Activated T-helper 1 cell treated with Interleukin-2 at 50 U/mL for 16 hours (primary cell): Measurements from ENCODE around the gene CLDN14.
"Not testable (repeated sequence)": the region's sequence is repeated elsewhere in the genome, so short reads cannot be mapped to it uniquely, and the experiment has no call there.

Experiments used
- DNase-seq: peaks from one replicate; pipeline ENCODE4 v3.0.0-alpha.2; 2020; ENCODE audit warnings: low read depth

The CLDN14 gene

GRCh38 chr21:36501589-36501892 is 21.6 kb upstream of the CLDN14 start:
- no peak for DNase-seq

DNA sequence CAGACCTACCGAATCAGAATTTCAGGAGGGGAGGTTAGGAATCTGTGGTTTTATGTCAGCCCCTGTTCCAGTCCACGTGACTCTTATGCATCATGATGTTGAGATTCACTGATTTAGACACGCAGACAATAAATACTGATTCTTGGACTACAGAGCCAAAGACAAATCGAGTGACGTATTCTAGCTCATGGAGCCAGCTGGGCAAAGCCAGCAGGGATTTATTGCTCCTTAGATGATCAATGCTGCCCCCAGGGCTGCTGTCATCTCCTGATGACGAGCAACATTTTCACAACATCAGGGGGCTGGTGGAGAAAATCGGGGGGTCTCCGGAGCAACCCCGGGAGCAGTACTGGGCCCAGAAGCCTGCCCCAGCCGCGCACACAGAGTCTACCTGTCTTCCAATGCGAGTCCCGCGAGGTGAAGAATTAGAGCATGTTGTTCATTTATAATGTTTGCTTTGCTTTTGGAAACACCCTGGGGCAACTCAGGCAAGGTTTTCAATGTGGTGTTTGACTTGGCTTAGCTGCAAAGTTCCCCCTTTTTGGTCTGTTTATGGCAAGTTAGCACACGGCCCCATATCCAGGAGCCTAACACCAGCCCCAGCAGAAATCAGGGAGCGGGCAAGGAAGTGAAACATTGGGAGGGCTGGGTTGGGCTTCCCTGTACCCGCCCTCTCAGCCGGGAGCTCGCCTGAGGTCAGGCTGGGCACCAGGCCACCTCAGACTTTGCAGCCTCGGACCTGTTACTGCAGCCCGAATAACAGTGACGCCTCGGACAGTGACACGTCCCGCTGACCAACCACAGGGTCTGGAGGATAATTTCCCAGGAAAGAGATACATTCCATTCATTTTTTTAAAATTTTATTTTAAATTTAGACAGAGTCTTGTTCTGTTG is 19.9 kb upstream of the CLDN14 start:
- DNase-seq = no peak

GRCh38 chr21:36494557-36494956 is 14.6 kb upstream of the CLDN14 start:
- no peak for DNase-seq

DNA sequence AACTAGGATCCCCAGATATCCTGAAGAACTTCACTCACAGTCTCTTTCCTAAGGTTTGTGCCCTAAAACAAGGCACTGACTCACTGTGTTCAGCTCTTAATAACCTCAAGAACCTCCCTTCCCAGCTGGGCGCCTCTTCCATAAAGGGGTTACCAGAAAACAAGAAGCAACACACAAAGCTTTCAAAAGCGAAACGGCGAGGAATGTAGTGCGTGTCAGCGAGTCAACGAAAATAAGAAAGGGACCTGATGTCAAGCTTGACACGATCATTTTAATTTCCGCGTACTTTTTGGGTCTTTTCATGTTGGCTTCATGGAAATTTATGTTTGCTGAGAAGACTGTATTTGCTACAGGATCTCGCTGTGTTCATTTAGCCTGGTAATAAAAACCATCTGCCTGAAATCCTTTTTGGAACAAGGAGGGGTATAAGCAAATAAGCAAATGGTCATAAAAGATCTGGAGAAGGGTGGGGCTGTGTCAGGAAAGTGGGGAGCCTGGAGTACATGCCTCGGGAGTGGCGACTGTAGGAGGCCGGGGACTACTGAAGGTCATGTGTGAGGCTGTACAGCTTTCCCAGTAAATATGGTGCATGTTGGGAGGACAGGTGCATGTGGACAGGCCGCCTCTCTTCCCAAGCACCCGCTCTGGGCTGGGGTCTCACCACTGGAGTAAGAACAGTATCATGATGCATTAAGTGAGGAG is 11.4 kb upstream of the CLDN14 start:
- DNase-seq = no peak

GRCh38 chr21:36489776-36490165 is 9.8 kb upstream of the CLDN14 start:
- DNase-seq = no peak

- no peak for DNase-seq
Measured at GRCh38 chr21:36489103-36489775, 9.3 kb upstream of the CLDN14 start.

GRCh38 chr21:36487641-36488307 is 7.9 kb upstream of the CLDN14 start:
- no peak for DNase-seq

- DNase-seq = no peak
Measured at GRCh38 chr21:36486246-36486645, 6.3 kb upstream of the CLDN14 start.

GRCh38 chr21:36485476-36485875 is 5.6 kb upstream of the CLDN14 start:
- DNase-seq = no peak

DNA sequence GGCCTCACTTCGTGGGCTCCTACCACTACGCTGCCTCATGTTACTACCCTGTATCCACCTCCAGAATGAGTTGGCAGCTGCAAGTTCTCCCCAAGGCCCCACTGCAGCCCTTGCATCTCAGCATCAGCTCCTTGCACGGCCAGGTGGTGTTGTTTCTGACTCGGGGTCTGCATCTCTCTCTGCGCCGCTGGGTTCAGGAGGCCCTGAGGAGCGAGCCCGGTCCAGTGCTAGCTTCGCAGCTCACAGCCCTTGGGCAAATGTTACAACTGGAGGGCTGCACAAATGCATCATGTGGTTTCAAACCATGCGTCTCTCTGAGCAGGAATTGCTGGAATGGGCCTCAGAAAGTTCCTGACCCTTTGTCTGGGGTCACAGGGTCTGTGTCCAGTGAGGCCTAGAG is 3.2 kb upstream of the CLDN14 start:
- no peak for DNase-seq

GRCh38 chr21:36482673-36483072 is 2.8 kb upstream of the CLDN14 start:
- DNase-seq = no peak

GRCh38 chr21:36482181-36482580 is 2.3 kb upstream of the CLDN14 start:
- DNase-seq = no peak

DNA sequence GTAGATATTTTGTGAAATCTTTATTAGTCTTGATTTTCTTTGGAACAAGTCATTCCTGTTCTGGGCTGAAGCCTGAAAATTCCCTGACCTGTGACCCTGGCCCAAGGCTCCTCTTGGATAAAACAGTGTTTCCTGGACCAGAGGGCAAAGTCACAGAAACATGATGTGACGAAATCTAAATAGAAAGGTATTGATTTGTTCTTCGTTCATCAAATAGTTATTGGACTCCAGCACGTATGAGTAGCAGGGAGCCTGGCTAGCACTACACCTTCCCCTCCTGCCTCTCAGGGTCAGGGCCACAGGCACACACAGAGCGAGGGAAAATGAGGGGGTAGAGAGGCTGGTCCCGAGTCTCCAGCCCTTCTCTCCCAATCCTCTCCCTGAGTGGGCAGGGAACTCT is 1.7 kb upstream of the CLDN14 start:
- DNase-seq = no peak

- no peak for DNase-seq
Measured at GRCh38 chr21:36480618-36481017, 696 bp upstream of the CLDN14 start.

GRCh38 chr21:36478941-36479340 is 981 bp downstream of the CLDN14 start:
- no peak for DNase-seq

GRCh38 chr21:36478207-36478701 is 1.7 kb downstream of the CLDN14 start:
- DNase-seq = no peak

GRCh38 chr21:36477559-36477958 is 2.4 kb downstream of the CLDN14 start:
- no peak for DNase-seq

DNA sequence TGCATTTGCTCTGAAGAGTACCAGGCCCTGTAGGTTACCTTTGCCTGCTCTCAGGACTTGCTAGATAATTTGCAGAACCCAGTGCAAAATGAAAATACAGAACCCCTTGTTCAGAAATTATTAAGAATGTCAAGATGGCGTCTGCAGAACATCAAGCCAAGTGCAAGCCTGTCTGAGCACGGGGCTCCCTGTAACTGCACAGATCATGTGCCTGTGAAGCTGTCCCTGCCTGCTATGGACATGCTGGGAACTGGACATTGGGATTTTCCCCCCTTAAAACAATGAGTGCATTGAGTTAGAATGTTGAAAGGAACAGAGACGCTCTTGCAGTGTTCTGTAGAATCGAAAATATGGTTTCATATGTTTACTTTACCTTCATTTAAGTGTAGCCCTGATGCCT is 2.9 kb downstream of the CLDN14 start:
- no peak for DNase-seq

GRCh38 chr21:36476541-36476940 is 3.4 kb downstream of the CLDN14 start:
- not testable (repeated sequence) for DNase-seq

- no peak for DNase-seq
Measured at GRCh38 chr21:36474591-36474990, 5.3 kb downstream of the CLDN14 start.

GRCh38 chr21:36473203-36473602 is 6.7 kb downstream of the CLDN14 start:
- no peak for DNase-seq

GRCh38 chr21:36472377-36472776 is 7.5 kb downstream of the CLDN14 start:
- DNase-seq = no peak
